WI38 (cell line): ENCODE data around the gene YWHAQ.

Experiments used
- H3K4me3 ChIP-seq: 2 replicates; pipeline ENCODE4 v1.5.1; 2011; ENCODE audit warnings: low read depth, mild to moderate bottlenecking, control low read depth, low read length
- CTCF ChIP-seq: IDR thresholded peaks from 2 replicates; pipeline ENCODE4 v1.5.1; 2012; ENCODE audit warnings: low read depth, mild to moderate bottlenecking, control low read depth, low read length

The YWHAQ gene

GRCh38 chr2:9548506-9548905, 82.3 kb downstream of the YWHAQ start:
- no peak overlapping the region for H3K4me3 ChIP-seq
- no peak for TF ChIP-seq CTCF

- TF ChIP-seq CTCF = no peak
- no peak overlapping the region for H3K4me3 ChIP-seq
These were observed 83.4 kb downstream of the YWHAQ start for GRCh38 chr2:9547262-9547991.

GRCh38 chr2:9545502-9545901, 85.3 kb downstream of the YWHAQ start:
- no peak overlapping the region for H3K4me3 ChIP-seq
- no peak for TF ChIP-seq CTCF

- H3K4me3 ChIP-seq = no peak overlapping the region
- no peak for TF ChIP-seq CTCF
These were observed 87.2 kb downstream of the YWHAQ start for GRCh38 chr2:9543557-9543956.

- no peak for TF ChIP-seq CTCF
- H3K4me3 ChIP-seq = no peak overlapping the region
These were observed 91.3 kb downstream of the YWHAQ start for GRCh38 chr2:9539531-9539930.

GRCh38 chr2:9538000-9538507, 92.7 kb downstream of the YWHAQ start:
- no peak overlapping the region for H3K4me3 ChIP-seq
- TF ChIP-seq CTCF = no peak

GRCh38 chr2:9536504-9536903, 94.3 kb downstream of the YWHAQ start:
- TF ChIP-seq CTCF = no peak
- no peak overlapping the region for H3K4me3 ChIP-seq
